C4-2B (cell line): Measurements from ENCODE around the gene GRIK4.

ENCODE experiments used
- H3K27ac ChIP-seq: fragments of 450-650 bp; 2 replicates; pipeline ENCODE4 v1.5.1; 2017
- CTCF ChIP-seq: fragments of 450-650 bp; conservative IDR thresholded peaks from 2 replicates; pipeline ENCODE4 v1.5.1; 2017; ENCODE audit warnings: mild to moderate bottlenecking
- ZFX ChIP-seq: fragments of 450-650 bp; IDR thresholded peaks from 2 replicates; pipeline ENCODE4 v1.6.1; 2017

The GRIK4 gene

GRCh38 chr11:120510406-120511115 lies 987 bp upstream of the GRIK4 start:
- TF ChIP-seq CTCF (no peak), ZFX (no peak)
- no peak overlapping the region for H3K27ac ChIP-seq

GRCh38 chr11:120511820-120512738 lies 531 bp downstream of the GRIK4 start:
- no peak for TF ChIP-seq CTCF
- no peak for TF ChIP-seq ZFX
- no peak overlapping the region for H3K27ac ChIP-seq

- H3K27ac ChIP-seq: no peak overlapping the region
- TF ChIP-seq ZFX (no peak), CTCF (no peak; the same call in 1 of the 2 replicates)
These were observed 1.3 kb downstream of the GRIK4 start for GRCh38 chr11:120512739-120513435.

- TF ChIP-seq CTCF (no peak), ZFX (no peak)
- H3K27ac ChIP-seq: no peak overlapping the region
These were observed 2.1 kb downstream of the GRIK4 start for GRCh38 chr11:120513436-120514315.

GRCh38 chr11:120514541-120515121 lies 3.1 kb downstream of the GRIK4 start:
- TF ChIP-seq ZFX: no peak
- no peak for TF ChIP-seq CTCF
- no peak overlapping the region for H3K27ac ChIP-seq

- H3K27ac ChIP-seq: no peak overlapping the region
- TF ChIP-seq ZFX (no peak), CTCF (no peak)
These were observed 3.7 kb downstream of the GRIK4 start for GRCh38 chr11:120515186-120515723.
